IMR-90 (cell line): ENCODE measurements around the gene PHACTR2. TPM values are rescaled to one million over a fixed set of nuclear protein-coding genes. Genes with fewer than 3 reads are reported as not detected.

Experiments used
- ATAC-seq: fragments of 200-7000 bp; cut with Tn5 transposase; 2 replicates; pipeline ENCODE4 v1.9.1; 2020; ENCODE audit warnings: low read depth, mild to moderate bottlenecking, moderate library complexity
- BruUV-seq: library from RNA; stranded (reverse); fragments of 400-500 nt; replicated peaks from 2 replicates; lab custom pipeline; 2021; lab: Mats Ljungman, UMichigan
- CTCF ChIA-PET: fragments of 300-600 bp; formaldehyde crosslinking; extraction: SDS; loops from one replicate; lab custom pipeline; 2021; ENCODE audit warnings: antibody characterized with exemption; lab: Yijun Ruan, JAX
- POLR2A ChIA-PET: fragments of 300-600 bp; sonication (Branson Sonifier 250); formaldehyde crosslinking; loops from one replicate; lab custom pipeline; 2022; ENCODE audit warnings: antibody characterized with exemption; ENCODE audit not compliant: unreplicated experiment; lab: Charles Lee
- DNase-seq: peaks from one replicate; pipeline ENCODE4 v3.0.0; 2013
- H2AFZ ChIP-seq: replicated peaks from 2 replicates; pipeline ENCODE3; 2013; ENCODE audit warnings: low read length, mild to moderate bottlenecking; ENCODE audit not compliant: poor library complexity
- H2AK5ac ChIP-seq: 2 replicates; pipeline ENCODE4 v1.6.1; 2013; ENCODE audit warnings: low read depth, low read length, inconsistent platforms
- H2AK9ac ChIP-seq: replicated peaks from 2 replicates; pipeline ENCODE3; 2013; ENCODE audit warnings: mild to moderate bottlenecking, low read depth, low read length, moderate library complexity; ENCODE audit not compliant: poor library complexity
- H2BK120ac ChIP-seq: 2 replicates; pipeline ENCODE4 v1.6.1; 2013; ENCODE audit warnings: low read depth, low read length, inconsistent platforms
- H2BK15ac ChIP-seq: 3 replicates; pipeline ENCODE4 v1.6.1; 2013; ENCODE audit warnings: low read depth, low read length, inconsistent platforms
- H2BK20ac ChIP-seq: 2 replicates; pipeline ENCODE4 v1.6.1; 2013; ENCODE audit warnings: low read depth, mild to moderate bottlenecking, inconsistent platforms, low read length, moderate library complexity
- H2BK5ac ChIP-seq: 2 replicates; pipeline ENCODE4 v1.6.1; 2013; ENCODE audit warnings: mild to moderate bottlenecking, low read depth, low read length, inconsistent platforms; ENCODE audit not compliant: poor library complexity, severe bottlenecking
- H3K14ac ChIP-seq: replicated peaks from 2 replicates; pipeline ENCODE4 v1.6.1; 2013; ENCODE audit warnings: low read depth, low read length, inconsistent platforms
- H3K18ac ChIP-seq: 2 replicates; pipeline ENCODE4 v1.6.1; 2013; ENCODE audit warnings: low read depth, low read length, control low read depth
- H3K23ac ChIP-seq: 2 replicates; pipeline ENCODE4 v1.6.1; 2013; ENCODE audit warnings: low read depth, low read length, inconsistent platforms
- H3K27ac ChIP-seq: 2 replicates; pipeline ENCODE4 v1.5.1; 2013; ENCODE audit warnings: mild to moderate bottlenecking, control low read depth, low read length; ENCODE audit not compliant: insufficient read depth
- H3K27me3 ChIP-seq: 2 replicates; pipeline ENCODE4 v1.6.1; 2013; ENCODE audit warnings: low read length; ENCODE audit not compliant: control insufficient read depth, insufficient read depth
- H3K36me3 ChIP-seq: 2 replicates; pipeline ENCODE4 v1.6.1; 2013; ENCODE audit warnings: low read length, mixed read lengths; ENCODE audit not compliant: control insufficient read depth, insufficient read depth
- H3K4ac ChIP-seq: 2 replicates; pipeline ENCODE4 v1.6.1; 2013; ENCODE audit warnings: low read depth, low read length, inconsistent platforms
- H3K4me1 ChIP-seq: 2 replicates; pipeline ENCODE4 v1.6.1; 2013; ENCODE audit warnings: low read length, mixed read lengths; ENCODE audit not compliant: control insufficient read depth, insufficient read depth
- H3K4me2 ChIP-seq: 2 replicates; pipeline ENCODE4 v1.6.1; 2013; ENCODE audit warnings: low read depth, mild to moderate bottlenecking, control low read depth, low read length, moderate library complexity
- H3K4me3 ChIP-seq: 2 replicates; pipeline ENCODE4 v1.5.1; 2013; ENCODE audit warnings: low read depth, mild to moderate bottlenecking, control low read depth, low read length, moderate library complexity; ENCODE audit not compliant: insufficient read depth
- H3K56ac ChIP-seq: 2 replicates; pipeline ENCODE4 v1.6.1; 2013; ENCODE audit warnings: low read length, inconsistent platforms; ENCODE audit not compliant: insufficient read depth; ENCODE audit errors: extremely low read depth
- H3K79me1 ChIP-seq, 2 experiments: 2 replicates each; pipeline ENCODE4 v1.6.1; 2013; ENCODE audit warnings: low read length in 2 of 2, inconsistent platforms in 1 of 2, low read depth in 1 of 2
- H3K9ac ChIP-seq: 2 replicates; pipeline ENCODE4 v1.6.1; 2013; ENCODE audit warnings: low read depth, low read length, control low read depth
- H3K9me1 ChIP-seq: 2 replicates; pipeline ENCODE4 v1.6.1; 2013; ENCODE audit warnings: low read length, inconsistent platforms; ENCODE audit not compliant: insufficient read depth
- H3K9me3 ChIP-seq: 2 replicates; pipeline ENCODE4 v1.6.1; 2013; ENCODE audit warnings: low read length; ENCODE audit not compliant: control insufficient read depth, insufficient read depth
- H4K20me1 ChIP-seq: 2 replicates; pipeline ENCODE4 v1.6.1; 2013; ENCODE audit warnings: low read length, inconsistent platforms; ENCODE audit not compliant: insufficient read depth
- H4K5ac ChIP-seq: 2 replicates; pipeline ENCODE4 v1.6.1; 2013; ENCODE audit warnings: mild to moderate bottlenecking, low read depth, low read length, control low read depth
- H4K8ac ChIP-seq, 2 experiments: 2 replicates each; pipeline ENCODE4 v1.6.1; 2013; ENCODE audit warnings: low read depth in 2 of 2, low read length in 2 of 2, control low read depth in 1 of 2, inconsistent platforms in 1 of 2
- H4K91ac ChIP-seq: 2 replicates; pipeline ENCODE4 v1.6.1; 2013; ENCODE audit warnings: low read depth, low read length, inconsistent platforms; ENCODE audit not compliant: insufficient read depth
- BHLHE40 ChIP-seq: fragments of 150-350 bp; IDR thresholded peaks from 2 replicates; pipeline ENCODE4 v1.6.1; 2016; ENCODE audit warnings: mild to moderate bottlenecking, low read depth, low read length
- CEBPB ChIP-seq: IDR thresholded peaks from 2 replicates; pipeline ENCODE4 v1.6.1; 2012; ENCODE audit warnings: low read depth, low read length, improper control_type of control experiment
- CTCF ChIP-seq: conservative IDR thresholded peaks from 2 replicates; pipeline ENCODE4 v1.5.1; 2012; ENCODE audit warnings: mild to moderate bottlenecking, low read depth, low read length, improper control_type of control experiment
- MAZ ChIP-seq: IDR thresholded peaks from 2 replicates; pipeline ENCODE4 v1.6.1; 2012; ENCODE audit warnings: low read depth, mild to moderate bottlenecking, low read length, improper control_type of control experiment, moderate library complexity, borderline replicate concordance
- NFE2L2 ChIP-seq: fragments of 150-350 bp; IDR thresholded peaks from 2 replicates; pipeline ENCODE4 v1.6.1; 2016; ENCODE audit warnings: low read depth, mild to moderate bottlenecking, low read length
- POLR2A ChIP-seq: IDR thresholded peaks from 2 replicates; pipeline ENCODE4 v1.6.1; 2012; ENCODE audit warnings: mild to moderate bottlenecking, low read depth, low read length
- SMC3 ChIP-seq: fragments of 150-350 bp; IDR thresholded peaks from 2 replicates; pipeline ENCODE4 v1.6.1; 2016; ENCODE audit warnings: low read depth, mild to moderate bottlenecking, antibody characterized with exemption, low read length, moderate library complexity
- USF2 ChIP-seq: fragments of 150-350 bp; IDR thresholded peaks from 2 replicates; pipeline ENCODE4 v1.6.1; 2017; ENCODE audit warnings: mild to moderate bottlenecking, antibody characterized with exemption, low read length, low read depth
- dilution Hi-C: fragments of 300-500 bp; cut with HindIII; formaldehyde crosslinking; loops from one replicate; pipeline ENCODE4 v1.14.3; 2018; ENCODE audit warnings: low sequenced_read_pairs; ENCODE audit not compliant: unreplicated experiment
- in situ Hi-C: fragments of 300-500 bp; cut with MboI; formaldehyde crosslinking; loops from 3 replicates; pipeline ENCODE4 v1.14.3; 2019; ENCODE audit warnings: low sequenced_read_pairs, inconsistent platforms, mixed read lengths
- intact Hi-C: fragments of 100-400 bp; cut with micrococcal nuclease; formaldehyde crosslinking; loops from 2 replicates; pipeline ENCODE4 v1.10.0; 2022
- polyA plus RNA-seq, 3 experiments: library from polyadenylated mRNA; depleted of rRNA; stranded (reverse); fragments of >200 nt; gene quantifications; 2 replicates each; pipeline ENCODE4 v1.2.3, GENCODE V29; 2012; ENCODE audit warnings: low replicate concordance in 1 of 3
- total RNA-seq: library from RNA; depleted of rRNA; stranded (reverse); fragments of >200 nt; gene quantifications from 2 replicates; pipeline ENCODE4 v1.2.3, GENCODE V29; 2012

The PHACTR2 gene
- total and polyA plus RNA-seq, 2 of the 4 experiments (the other 2 are of a cell fraction) = 14.5 to 74.2 TPM

DNA sequence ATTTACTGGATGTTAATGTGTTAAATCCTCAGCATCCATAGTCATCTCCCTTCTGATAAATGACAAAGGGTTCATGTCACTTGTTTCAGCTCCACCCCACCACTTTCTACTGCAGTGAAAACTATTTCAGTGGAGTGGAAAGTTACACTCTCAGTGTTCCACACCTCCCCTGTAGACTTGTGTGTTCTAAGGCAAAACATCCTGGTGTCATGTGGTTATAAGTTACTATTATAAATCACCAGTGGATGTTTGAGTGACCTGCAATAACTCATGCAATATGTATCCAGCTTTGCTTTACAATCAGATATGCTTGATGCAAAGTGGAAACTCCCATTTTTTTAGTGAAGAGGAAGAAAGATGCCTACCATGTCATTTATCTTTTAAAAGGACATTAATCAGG lies 83.3 kb downstream of the PHACTR2 start:
- POLR2A ChIA-PET = no interaction called here
- no peak overlapping the region for H3K4me2 ChIP-seq
- in situ Hi-C loops = no loop called here
- no peak overlapping the region for H3K14ac ChIP-seq
- DNase-seq = no peak
- H3K4me3 ChIP-seq = no peak overlapping the region
- CTCF ChIA-PET = no interaction called here
- no peak overlapping the region for H4K5ac ChIP-seq
- no peak overlapping the region for H3K4ac ChIP-seq
- no peaks in the 10 kb centered on the region for H3K9me3 ChIP-seq
- TF ChIP-seq MAZ = no peak
- TF ChIP-seq CTCF = no peak
- no peak for TF ChIP-seq BHLHE40
- TF ChIP-seq CEBPB = no peak
- TF ChIP-seq SMC3 = no peak
- TF ChIP-seq POLR2A = no peak
- no peak for TF ChIP-seq NFE2L2
- no peak for TF ChIP-seq USF2
- peaks cover 12 to 20% of the 10 kb centered on the region in 2 experiments for H3K79me1 ChIP-seq
- intact Hi-C loops = no loop called here
- H4K8ac ChIP-seq = no peak overlapping the region
- no peak overlapping the region for H3K56ac ChIP-seq
- BruUV-seq = no TSS peak
- peaks cover 10% of the 10 kb centered on the region for H3K9me1 ChIP-seq
- no peak overlapping the region for H2BK120ac ChIP-seq
- no peak overlapping the region for H2BK20ac ChIP-seq
- H3K27ac ChIP-seq = no peak overlapping the region
- no peak overlapping the region for H3K18ac ChIP-seq
- H2BK15ac ChIP-seq = no peak overlapping the region
- no peak overlapping the region for H2AK9ac ChIP-seq
- H3K4me1 ChIP-seq = no peaks in the 10 kb centered on the region
- H4K20me1 ChIP-seq = no peaks in the 10 kb centered on the region
- H3K27me3 ChIP-seq = no peaks in the 10 kb centered on the region
- H2AFZ ChIP-seq = no peak overlapping the region
- no peak for ATAC-seq
- H2AK5ac ChIP-seq = no peak overlapping the region
- H2BK5ac ChIP-seq = no peak overlapping the region
- dilution Hi-C loops = no loop called here
- peaks cover 29% of the 10 kb centered on the region for H3K36me3 ChIP-seq
- H3K23ac ChIP-seq = no peak overlapping the region
- H3K9ac ChIP-seq = no peak overlapping the region
- no peak overlapping the region for H4K91ac ChIP-seq
